HL-60 (cell line): ENCODE results near the gene ZNF106.

Experiments
- DNase-seq, 2 experiments: peaks; one replicate each; pipeline ENCODE4 v3.0.0-alpha.2; 2010 to 2020; ENCODE audit warnings: low read depth in 1 of 2, low spot score in 1 of 2
- H3K27ac ChIP-seq: fragments of 250-450 bp; sonication (Bioruptor Pico); replicated peaks from 2 replicates; pipeline ENCODE4 v1.5.1; 2020; ENCODE audit warnings: mild to moderate bottlenecking, moderate library complexity
- H3K27me3 ChIP-seq: fragments of 250-450 bp; sonication (Bioruptor Pico); 2 replicates; pipeline ENCODE4 v1.5.1; 2021; ENCODE audit warnings: mild to moderate bottlenecking, moderate library complexity; ENCODE audit not compliant: insufficient read depth, poor library complexity, severe bottlenecking
- H3K4me3 ChIP-seq: replicated peaks from 2 replicates; pipeline ENCODE4 v1.5.1; 2011; ENCODE audit warnings: mild to moderate bottlenecking, control low read depth, low read length; ENCODE audit not compliant: insufficient read depth
- CTCF ChIP-seq: IDR thresholded peaks from one replicate; pipeline ENCODE4 v1.5.1; 2011; ENCODE audit warnings: low read length, control low read depth, inconsistent platforms; ENCODE audit not compliant: insufficient read depth
- GABPA ChIP-seq: IDR thresholded peaks from 2 replicates; pipeline ENCODE4 v1.6.1; 2012; ENCODE audit warnings: low read depth
- POLR2AphosphoS5 ChIP-seq: IDR thresholded peaks from 2 replicates; pipeline ENCODE4 v1.6.1; 2012; ENCODE audit warnings: low read depth
- REST ChIP-seq: IDR thresholded peaks from 2 replicates; pipeline ENCODE4 v1.6.1; 2012; ENCODE audit warnings: low read depth; ENCODE audit not compliant: insufficient replicate concordance
- SPI1 ChIP-seq: IDR thresholded peaks from 2 replicates; pipeline ENCODE4 v1.6.1; 2012; ENCODE audit warnings: low read depth, mild to moderate bottlenecking, borderline replicate concordance

ZNF106 gene

GRCh38 chr15:42450425-42450790 is 40.5 kb downstream of the ZNF106 start:
- Histone ChIP-seq H3K27me3 (no peaks in the 10 kb centered on the region), H3K4me3 (no peak overlapping the region), H3K27ac (no peak overlapping the region)
- no peak for DNase-seq
- TF ChIP-seq CTCF (no peak), GABPA (no peak), SPI1 (no peak), POLR2AphosphoS5 (no peak), REST (no peak)

GRCh38 chr15:42449770-42450424 is 41.0 kb downstream of the ZNF106 start:
- TF ChIP-seq REST (no peak), CTCF (no peak), GABPA (no peak), POLR2AphosphoS5 (no peak)

GRCh38 chr15:42448281-42448680 is 42.7 kb downstream of the ZNF106 start:
- H3K27me3 ChIP-seq = no peaks in the 10 kb centered on the region
- H3K27ac ChIP-seq = no peak overlapping the region
- no peak for DNase-seq
- H3K4me3 ChIP-seq = no peak overlapping the region
- TF ChIP-seq POLR2AphosphoS5 (no peak), REST (no peak), SPI1 (no peak), CTCF (no peak)

More at GRCh38 chr15:42449770-42450424, 41.0 kb downstream of the ZNF106 start:
- H3K27ac ChIP-seq = no peak overlapping the region
- no peaks in the 10 kb centered on the region for H3K27me3 ChIP-seq
- DNase-seq = no peak
- no peak overlapping the region for H3K4me3 ChIP-seq
